Kidney (tissue), 14 donors: ENCODE measurements around the gene CRTC1. TPM values are rescaled to one million over a fixed set of nuclear protein-coding genes. Genes with fewer than 3 reads are reported as not detected.
A peak's percentile ranks its signal among the peaks of the same experiment; 100 is the strongest.

Experiments
- DNase-seq, 5 donors: peaks; one replicate each; pipeline ENCODE4 v3.0.0-alpha.2; 2013 to 2020
- FAIRE-seq: peaks from 2 replicates; lab custom pipeline; 2012; peaks lifted over from hg19 to GRCh38; lab: Jason Lieb, UNC
- H3K27ac ChIP-seq, 2 donors: one replicate each; pipeline ENCODE4 v1.7.0; 2013; ENCODE audit warnings: low read depth in 2 of 2, low read length in 2 of 2, inconsistent platforms in 1 of 2
- H3K27me3 ChIP-seq: one replicate; pipeline ENCODE4 v1.7.1; 2013; ENCODE audit warnings: low read length, inconsistent platforms; ENCODE audit not compliant: control insufficient read depth, insufficient read depth
- H3K36me3 ChIP-seq, 3 donors: one replicate each; pipeline versions ENCODE4 v1.7.0 to v1.7.1; 2013; ENCODE audit warnings: low read length in 3 of 3, control low read depth in 1 of 3, inconsistent platforms in 1 of 3; ENCODE audit not compliant: insufficient read depth in 3 of 3, control insufficient read depth in 2 of 3
- H3K4me1 ChIP-seq, 3 donors: one replicate each; pipeline versions ENCODE4 v1.7.0 to v1.7.1; 2013; ENCODE audit warnings: low read length in 3 of 3, inconsistent platforms in 1 of 3, low read depth in 1 of 3; ENCODE audit not compliant: control insufficient read depth in 2 of 3, insufficient read depth in 2 of 3
- H3K4me3 ChIP-seq, 3 donors: one replicate each; pipeline versions ENCODE4 v1.7.0 to v1.8.1; 2013; ENCODE audit warnings: low read length in 3 of 3, control low read depth in 1 of 3, inconsistent platforms in 1 of 3
- H3K9ac ChIP-seq, 3 donors: one replicate each; pipeline versions ENCODE4 v1.7.0 to v1.7.1; 2013; ENCODE audit warnings: low read length in 3 of 3, control low read depth in 1 of 3, inconsistent platforms in 1 of 3
- H3K9me3 ChIP-seq, 3 donors: one replicate each; pipeline versions ENCODE4 v1.7.0 to v1.7.1; 2013; ENCODE audit warnings: low read length in 3 of 3, control low read depth in 1 of 3, inconsistent platforms in 1 of 3; ENCODE audit not compliant: control insufficient read depth in 2 of 3, insufficient read depth in 1 of 3
- intact Hi-C: fragments of 100-400 bp; cut with DNase I; formaldehyde crosslinking; loops from one replicate; pipeline ENCODE4 v1.11.1; 2022
- polyA plus RNA-seq: library from polyadenylated mRNA; stranded (reverse); fragments of 350-450 nt; fragmentation: Illumina TruSeq; extraction: RNeasy Lipid Tissue Mini Kit (QIAGEN cat#74804); gene quantifications from one replicate; pipeline ENCODE4 v1.2.3, GENCODE V29; 2014; ENCODE audit warnings: low read depth, low replicate concordance; ENCODE audit not compliant: insufficient read depth
- total RNA-seq: library from RNA; stranded (reverse); fragmentation: NEBNext Ultra II Directional; extraction: Animal tissue kit (Norgen Biotek cat#: 25700); gene quantifications from one replicate; pipeline ENCODE4 v1.2.1, GENCODE V29; 2021
- TF ChIP-seq, protein P1 (sequence below): IDR thresholded peaks from 3 replicates; pipeline ENCODE4 v1.5.1; 2012; ENCODE audit warnings: mild to moderate bottlenecking, moderate library complexity, borderline replicate concordance; ENCODE audit not compliant: insufficient read depth; ENCODE audit errors: extremely low read depth
- donor health status: control.
- donor health status: control.
- donor health status: control.
- donor health status: control.
- donor health status: control.
- donor health status: DM: yes; HTN: yes; CAD: no.
- donor health status: Normal renal cell carcinoma (clear cell type).

CRTC1 gene
- total and polyA plus RNA-seq, 2 donors from 2014 or later = 10.9 to 26.8 TPM

- TF ChIP-seq, protein P1, sequence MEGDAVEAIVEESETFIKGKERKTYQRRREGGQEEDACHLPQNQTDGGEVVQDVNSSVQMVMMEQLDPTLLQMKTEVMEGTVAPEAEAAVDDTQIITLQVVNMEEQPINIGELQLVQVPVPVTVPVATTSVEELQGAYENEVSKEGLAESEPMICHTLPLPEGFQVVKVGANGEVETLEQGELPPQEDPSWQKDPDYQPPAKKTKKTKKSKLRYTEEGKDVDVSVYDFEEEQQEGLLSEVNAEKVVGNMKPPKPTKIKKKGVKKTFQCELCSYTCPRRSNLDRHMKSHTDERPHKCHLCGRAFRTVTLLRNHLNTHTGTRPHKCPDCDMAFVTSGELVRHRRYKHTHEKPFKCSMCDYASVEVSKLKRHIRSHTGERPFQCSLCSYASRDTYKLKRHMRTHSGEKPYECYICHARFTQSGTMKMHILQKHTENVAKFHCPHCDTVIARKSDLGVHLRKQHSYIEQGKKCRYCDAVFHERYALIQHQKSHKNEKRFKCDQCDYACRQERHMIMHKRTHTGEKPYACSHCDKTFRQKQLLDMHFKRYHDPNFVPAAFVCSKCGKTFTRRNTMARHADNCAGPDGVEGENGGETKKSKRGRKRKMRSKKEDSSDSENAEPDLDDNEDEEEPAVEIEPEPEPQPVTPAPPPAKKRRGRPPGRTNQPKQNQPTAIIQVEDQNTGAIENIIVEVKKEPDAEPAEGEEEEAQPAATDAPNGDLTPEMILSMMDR = peak; percentile 13
- Histone ChIP-seq H3K9ac (no peak overlapping the region), H3K27me3 (no peaks in the 10 kb centered on the region), H3K36me3 (no peaks in the 10 kb centered on the region), H3K27ac (no peak overlapping the region), H3K4me1 (no peaks in the 10 kb centered on the region), H3K9me3 (no peaks in the 10 kb centered on the region), H3K4me3 (no peak overlapping the region)
- intact Hi-C loops = no loop called here
- no peak for DNase-seq
- FAIRE-seq = no peak
These were observed 10.7 kb upstream of the CRTC1 start for GRCh38 chr19:18672606-18673337.

- DNase-seq = no peak
- TF ChIP-seq, protein P1 = no peak
These were observed 8.9 kb upstream of the CRTC1 start for GRCh38 chr19:18674616-18675015.

GRCh38 chr19:18675779-18676178 lies 7.7 kb upstream of the CRTC1 start:
- intact Hi-C loops = no loop called here
- FAIRE-seq = no peak
- Histone ChIP-seq H3K27ac (no peak overlapping the region), H3K9ac (no peak overlapping the region), H3K27me3 (no peaks in the 10 kb centered on the region), H3K4me3 (no peak overlapping the region), H3K36me3 (no peaks in the 10 kb centered on the region), H3K9me3 (no peaks in the 10 kb centered on the region), H3K4me1 (no peaks in the 10 kb centered on the region)
- TF ChIP-seq, protein P1 = peak; percentile 23
- DNase-seq = no peak

More at GRCh38 chr19:18674616-18675015, 8.9 kb upstream of the CRTC1 start:
- Histone ChIP-seq H3K27ac (no peak overlapping the region), H3K27me3 (no peaks in the 10 kb centered on the region), H3K4me3 (no peak overlapping the region), H3K4me1 (no peaks in the 10 kb centered on the region), H3K36me3 (no peaks in the 10 kb centered on the region), H3K9ac (no peak overlapping the region), H3K9me3 (no peaks in the 10 kb centered on the region)
- FAIRE-seq = no peak
- intact Hi-C loops = no loop called here
